ENCODE measurements around the gene ERICH6B.

The ERICH6B gene

GRCh38 chr13:45548281-45548680 is 67.3 kb downstream of the ERICH6B start:
- Histone ChIP-seq H3K27ac (ENCODE audit: low read length) (no peak overlapping the region), H4K20me1 (ENCODE audit: insufficient read depth, low read length) (no peaks in the 10 kb centered on the region), H3K27me3 (ENCODE audit: low read depth, low read length) (peaks cover 13% of the 10 kb centered on the region; the same call in 1 of the 2 replicates), H3K9ac (ENCODE audit: low read length) (no peak overlapping the region), H3K9me3 (ENCODE audit: insufficient read depth, low read length) (no peaks in the 10 kb centered on the region), H3K4me2 (ENCODE audit: low read length) (no peak overlapping the region), H3K36me3 (replicated peaks; ENCODE audit: low read depth, low read length) (no peaks in the 10 kb centered on the region), H3K4me1 (ENCODE audit: low read length) (no peaks in the 10 kb centered on the region), H3K79me2 (ENCODE audit: low read length) (no peaks in the 10 kb centered on the region), H3K4me3 (ENCODE audit: low read length) (no peak overlapping the region), H2AFZ (ENCODE audit: low read depth, low read length) (no peak overlapping the region)
- TF ChIP-seq EZH2phosphoT487 (IDR thresholded peaks at IDR 0.05; ENCODE audit: low read depth) (no peak), CTCF (IDR thresholded peaks at IDR 0.05; ENCODE audit: low read depth, low read length) (no peak)

- Histone ChIP-seq H3K27ac (ENCODE audit: low read length) (no peak overlapping the region), H3K9ac (ENCODE audit: low read length) (no peak overlapping the region), H3K27me3 (ENCODE audit: low read depth, low read length) (peaks cover 10% of the 10 kb centered on the region; the same call in 1 of the 2 replicates), H4K20me1 (ENCODE audit: insufficient read depth, low read length) (no peaks in the 10 kb centered on the region), H3K79me2 (ENCODE audit: low read length) (no peaks in the 10 kb centered on the region), H3K4me1 (ENCODE audit: low read length) (no peaks in the 10 kb centered on the region), H3K9me3 (ENCODE audit: insufficient read depth, low read length) (no peaks in the 10 kb centered on the region), H2AFZ (ENCODE audit: low read depth, low read length) (no peak overlapping the region), H3K36me3 (replicated peaks; ENCODE audit: low read depth, low read length) (no peaks in the 10 kb centered on the region), H3K4me3 (ENCODE audit: low read length) (no peak overlapping the region), H3K4me2 (ENCODE audit: low read length) (no peak overlapping the region)
- TF ChIP-seq EZH2phosphoT487 (IDR thresholded peaks at IDR 0.05; ENCODE audit: low read depth) (no peak), CTCF (IDR thresholded peaks at IDR 0.05; ENCODE audit: low read depth, low read length) (no peak)
These were observed 69.2 kb downstream of the ERICH6B start for GRCh38 chr13:45546410-45546765.

DNA sequence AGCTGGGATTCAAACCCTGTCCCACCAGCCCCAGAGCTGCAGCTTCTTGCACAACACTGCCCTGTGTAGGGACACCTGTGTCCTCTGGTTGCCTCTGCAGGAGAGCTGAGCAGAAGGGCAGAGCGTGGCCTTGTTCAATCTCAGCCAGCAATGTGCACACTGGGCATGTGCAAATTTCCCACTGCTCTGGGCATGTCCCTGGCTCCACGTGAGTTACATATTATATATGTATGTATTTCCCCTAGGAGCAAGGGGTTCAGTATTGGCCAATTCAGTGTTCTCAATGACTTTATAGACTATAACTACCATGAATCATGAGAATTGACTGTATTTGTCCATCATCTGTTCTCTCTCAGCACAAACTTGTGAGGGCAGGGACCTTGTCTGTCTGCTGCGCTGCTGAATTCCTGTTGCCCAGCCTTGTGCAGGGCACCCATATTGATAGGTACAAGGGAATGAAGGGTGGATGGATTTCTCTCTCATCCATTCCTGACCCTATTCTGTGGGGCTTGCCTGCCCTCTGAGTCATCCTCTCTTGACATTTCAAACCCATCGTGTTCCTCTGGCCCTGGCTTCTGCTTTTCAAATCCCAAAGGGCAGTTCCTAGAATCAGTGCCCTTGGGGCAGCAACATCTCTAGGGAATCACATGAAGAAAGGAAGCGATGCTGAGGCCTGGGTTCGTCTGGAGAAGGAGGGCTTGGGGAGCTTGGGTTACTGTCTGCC is 69.7 kb downstream of the ERICH6B start:
- no peaks in the 10 kb centered on the region for H3K36me3 ChIP-seq (replicated peaks; ENCODE audit: low read depth, low read length)
- no peak for TF ChIP-seq CTCF (IDR thresholded peaks at IDR 0.05; ENCODE audit: low read depth, low read length)
- no peak for TF ChIP-seq EZH2phosphoT487 (IDR thresholded peaks at IDR 0.05; ENCODE audit: low read depth)
- no peaks in the 10 kb centered on the region for H3K9me3 ChIP-seq (ENCODE audit: insufficient read depth, low read length)

GRCh38 chr13:45544520-45544919 is 71.0 kb downstream of the ERICH6B start:
- Histone ChIP-seq H3K79me2 (ENCODE audit: low read length) (no peaks in the 10 kb centered on the region), H3K9ac (ENCODE audit: low read length) (no peak overlapping the region), H3K4me1 (ENCODE audit: low read length) (no peaks in the 10 kb centered on the region), H2AFZ (ENCODE audit: low read depth, low read length) (no peak overlapping the region), H4K20me1 (ENCODE audit: insufficient read depth, low read length) (no peaks in the 10 kb centered on the region), H3K36me3 (replicated peaks; ENCODE audit: low read depth, low read length) (no peaks in the 10 kb centered on the region), H3K9me3 (ENCODE audit: insufficient read depth, low read length) (no peaks in the 10 kb centered on the region), H3K4me3 (ENCODE audit: low read length) (no peak overlapping the region), H3K27me3 (ENCODE audit: low read depth, low read length) (peaks cover 10% of the 10 kb centered on the region; the same call in 1 of the 2 replicates), H3K27ac (ENCODE audit: low read length) (no peak overlapping the region), H3K4me2 (ENCODE audit: low read length) (no peak overlapping the region)
- no peak for TF ChIP-seq EZH2phosphoT487 (IDR thresholded peaks at IDR 0.05; ENCODE audit: low read depth)
- no peak for TF ChIP-seq CTCF (IDR thresholded peaks at IDR 0.05; ENCODE audit: low read depth, low read length)

More for the DNA sequence above, 69.7 kb downstream of the ERICH6B start:
- Histone ChIP-seq H3K9ac (ENCODE audit: low read length) (no peak overlapping the region), H3K4me3 (ENCODE audit: low read length) (no peak overlapping the region), H3K4me1 (ENCODE audit: low read length) (no peaks in the 10 kb centered on the region), H3K27ac (ENCODE audit: low read length) (no peak overlapping the region), H2AFZ (ENCODE audit: low read depth, low read length) (no peak overlapping the region), H3K79me2 (ENCODE audit: low read length) (no peaks in the 10 kb centered on the region), H3K27me3 (ENCODE audit: low read depth, low read length) (peaks cover 10% of the 10 kb centered on the region; the same call in 1 of the 2 replicates), H3K4me2 (ENCODE audit: low read length) (no peak overlapping the region), H4K20me1 (ENCODE audit: insufficient read depth, low read length) (no peaks in the 10 kb centered on the region)

Measured in OCI-LY3 (cell line).